Measurements from ENCODE around the gene FNDC3B. TPM values are rescaled to one million over a fixed set of nuclear protein-coding genes. Genes with fewer than 3 reads are reported as not detected.

FNDC3B gene
- polyA plus RNA-seq, 2 of the 4 experiments (the other 2 are of a cell fraction): 29.5 to 33.6 TPM

- Histone ChIP-seq H3K27ac (no peak overlapping the region), H3K4me2 (no peak overlapping the region), H3K9me3 (no peaks in the 10 kb centered on the region), H3K4me3 (no peak overlapping the region), H3K4me1 (peaks cover 5% of the 10 kb centered on the region)
- WGBS (ENCODE audit: missing lambda C conversion rate): 91% methylated on average over 4 of the region's 4 CpGs
- no peak for FAIRE-seq
- TF ChIP-seq GATA3 (IDR thresholded peaks at IDR 0.05; ENCODE audit: borderline replicate concordance): no peak
- no peak for TF ChIP-seq SREBF2 (IDR thresholded peaks at IDR 0.05)
- TF ChIP-seq HOXB13 (CRISPR knock-in tag; IDR thresholded peaks at IDR 0.05; ENCODE audit: low read depth): no peak
- TF ChIP-seq, protein P1, sequence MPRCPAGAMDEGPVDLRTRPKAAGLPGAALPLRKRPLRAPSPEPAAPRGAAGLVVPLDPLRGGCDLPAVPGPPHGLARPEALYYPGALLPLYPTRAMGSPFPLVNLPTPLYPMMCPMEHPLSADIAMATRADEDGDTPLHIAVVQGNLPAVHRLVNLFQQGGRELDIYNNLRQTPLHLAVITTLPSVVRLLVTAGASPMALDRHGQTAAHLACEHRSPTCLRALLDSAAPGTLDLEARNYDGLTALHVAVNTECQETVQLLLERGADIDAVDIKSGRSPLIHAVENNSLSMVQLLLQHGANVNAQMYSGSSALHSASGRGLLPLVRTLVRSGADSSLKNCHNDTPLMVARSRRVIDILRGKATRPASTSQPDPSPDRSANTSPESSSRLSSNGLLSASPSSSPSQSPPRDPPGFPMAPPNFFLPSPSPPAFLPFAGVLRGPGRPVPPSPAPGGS (IDR thresholded peaks at IDR 0.05): no peak
- TF ChIP-seq POLR2AphosphoS2 (conservative IDR thresholded peaks at IDR 0.05; ENCODE audit: low read length): no peak
- no peak for TF ChIP-seq RCOR1 (IDR thresholded peaks at IDR 0.05; ENCODE audit: low read depth, low read length)
- TF ChIP-seq CEBPB (IDR thresholded peaks at IDR 0.05): no peak
- TF ChIP-seq TFCP2L1 (CRISPR knock-in tag; IDR thresholded peaks at IDR 0.05): no peak
- no peak for TF ChIP-seq ZSCAN20 (CRISPR knock-in tag; IDR thresholded peaks at IDR 0.05)
- no peak for TF ChIP-seq TP53 (CRISPR knock-in tag; IDR thresholded peaks at IDR 0.05)
- no peak for TF ChIP-seq HEYL (CRISPR knock-in tag; IDR thresholded peaks at IDR 0.05)
- TF ChIP-seq MYC (IDR thresholded peaks at IDR 0.05; ENCODE audit: borderline replicate concordance, low read length): no peak
- no peak for TF ChIP-seq ATOH8 (CRISPR knock-in tag; IDR thresholded peaks at IDR 0.05; ENCODE audit: low read depth)
- TF ChIP-seq ZFP36 (IDR thresholded peaks at IDR 0.05; ENCODE audit: borderline replicate concordance, partially characterized antibody): no peak
- TF ChIP-seq PHF8 (IDR thresholded peaks at IDR 0.05; ENCODE audit: borderline replicate concordance, low read depth): no peak
- TF ChIP-seq USF2 (IDR thresholded peaks at IDR 0.05): no peak
- no peak for TF ChIP-seq ESRRA (IDR thresholded peaks at IDR 0.05; ENCODE audit: borderline replicate concordance, low read length)
- no peak for TF ChIP-seq KDM5A (IDR thresholded peaks at IDR 0.05)
- no peak for DNase-seq (ENCODE audit: low read depth in 1 of 2, low spot score in 1 of 2)
- no peak for ATAC-seq
- ChIA-PET POLR2A (no interaction called here), CTCF (interaction anchor here (1.3 kb wide), 1 partner anchor 12 kb away, joined by 3 read pairs; no protein-coding TSS in a partner anchor)
Measured at GRCh38 chr3:172330413-172330812, 291.0 kb downstream of the FNDC3B start.

GRCh38 chr3:172332256-172333041, 293.1 kb downstream of the FNDC3B start:
- ATAC-seq (peak; percentile 90 to 91), FAIRE-seq (no peak), DNase-seq (ENCODE audit: low read depth in 1 of 2, low spot score in 1 of 2) (peak; percentile 24 to 41)
- H3K9me3 ChIP-seq: no peaks in the 10 kb centered on the region
- H3K4me1 ChIP-seq: peaks cover 5% of the 10 kb centered on the region
- 51% methylated on average over 2 of the region's 2 CpGs for WGBS (ENCODE audit: missing lambda C conversion rate)
- H3K4me2 ChIP-seq: no peak overlapping the region
- ChIA-PET POLR2A (interaction anchor here (1.3 kb wide), 1 partner anchor 17 kb away, joined by 5 read pairs; no protein-coding TSS in a partner anchor), CTCF (interaction anchor here (0.6 to 2.5 kb wide), 22 partner anchors 9 to 456 kb away, joined by 3 to 18 read pairs (median 4); no protein-coding TSS in a partner anchor)
- H3K4me3 ChIP-seq: no peak overlapping the region
- TF ChIP-seq CTCF (IDR thresholded peaks at IDR 0.05) (peak; percentile 73), ESRRA (IDR thresholded peaks at IDR 0.05; ENCODE audit: borderline replicate concordance, low read length) (no peak), RAD21 (conservative IDR thresholded peaks at IDR 0.05 in 1 of 2, IDR thresholded peaks at IDR 0.05 in 1 of 2) (peak; percentile 43 to 53; a peak in 4 of 5 replicates), TP53 (CRISPR knock-in tag; IDR thresholded peaks at IDR 0.05) (no peak), EHMT2 (IDR thresholded peaks at IDR 0.05; ENCODE audit: low read depth) (no peak), SMC3 (IDR thresholded peaks at IDR 0.05) (peak; percentile 55), MAX (IDR thresholded peaks at IDR 0.05) (0 out of 2 replicates have a peak, but pooled peaks have one; percentile 27), RNF2 (IDR thresholded peaks at IDR 0.05; ENCODE audit: borderline replicate concordance, low read depth) (no peak), ATOH8 (CRISPR knock-in tag; IDR thresholded peaks at IDR 0.05; ENCODE audit: low read depth) (no peak), CBX2 (IDR thresholded peaks at IDR 0.05; ENCODE audit: borderline replicate concordance, low read depth) (no peak)
- peak overlapping the region; percentile 28 to 41; a peak in 4 of 6 replicates for H3K27ac ChIP-seq

Measured in A549 (cell line).